Liver (tissue), 9 donors: ENCODE results near the gene WEE1. TPM values are rescaled to one million over a fixed set of nuclear protein-coding genes. Genes with fewer than 3 reads are reported as not detected.

Source experiments
- DNase-seq: peaks from one replicate; pipeline ENCODE4 v3.0.0-alpha.2; 2017; ENCODE audit warnings: low spot score
- H3K27ac ChIP-seq, 2 donors: one replicate each; pipeline ENCODE4 v1.7.0; 2013; ENCODE audit warnings: inconsistent platforms in 2 of 2, low read length in 2 of 2, control low read depth in 1 of 2, low read depth in 1 of 2, mild to moderate bottlenecking in 1 of 2
- H3K27me3 ChIP-seq, 4 donors: one replicate each; pipeline versions ENCODE4 v1.6.1 to v1.7.0; 2013; ENCODE audit warnings: low read length in 3 of 4, inconsistent platforms in 1 of 4, mild to moderate bottlenecking in 1 of 4, moderate library complexity in 1 of 4; ENCODE audit not compliant: control insufficient read depth in 4 of 4, insufficient read depth in 4 of 4
- H3K36me3 ChIP-seq, 4 donors: one replicate each; pipeline versions ENCODE4 v1.6.1 to v1.7.0; 2013; ENCODE audit warnings: low read length in 3 of 4, mild to moderate bottlenecking in 3 of 4, low read depth in 1 of 4, moderate library complexity in 1 of 4; ENCODE audit not compliant: control insufficient read depth in 4 of 4, insufficient read depth in 3 of 4
- H3K4me1 ChIP-seq, 4 donors: one replicate each; pipeline versions ENCODE4 v1.6.1 to v1.7.0; 2013; ENCODE audit warnings: low read length in 3 of 4, mild to moderate bottlenecking in 3 of 4, moderate library complexity in 1 of 4; ENCODE audit not compliant: control insufficient read depth in 4 of 4, insufficient read depth in 4 of 4
- H3K4me3 ChIP-seq, 3 donors: one replicate each; pipeline versions ENCODE4 v1.6.1 to v1.7.0; 2013; ENCODE audit warnings: low read length in 3 of 3, control low read depth in 1 of 3, low read depth in 1 of 3, mild to moderate bottlenecking in 1 of 3
- H3K9ac ChIP-seq, 2 donors: one replicate each; pipeline ENCODE4 v1.7.0; 2013; ENCODE audit warnings: low read length in 2 of 2, mild to moderate bottlenecking in 2 of 2, moderate library complexity in 2 of 2, control low read depth in 1 of 2, low read depth in 1 of 2
- H3K9me3 ChIP-seq, 4 donors: one replicate each; pipeline versions ENCODE4 v1.6.1 to v1.7.0; 2013; ENCODE audit warnings: low read length in 3 of 4; ENCODE audit not compliant: control insufficient read depth in 4 of 4
- EGR1 ChIP-seq, 2 donors: IDR thresholded peaks; 2 replicates each; pipeline ENCODE4 v1.6.1; 2016 to 2018; ENCODE audit warnings: antibody characterized with exemption in 2 of 2, low read depth in 2 of 2
- FOXA1 ChIP-seq: IDR thresholded peaks from 2 replicates; pipeline ENCODE4 v1.6.1; 2016; ENCODE audit warnings: antibody characterized with exemption
- GABPA ChIP-seq, 2 donors: IDR thresholded peaks in 1 of 2; conservative IDR thresholded peaks in 1 of 2; 2 replicates each; pipeline ENCODE4 v1.6.1; 2016; ENCODE audit warnings: antibody characterized with exemption in 2 of 2, mild to moderate bottlenecking in 1 of 2, moderate library complexity in 1 of 2
- HNF4A ChIP-seq, 2 donors: conservative IDR thresholded peaks; 2 replicates each; pipeline ENCODE4 v1.6.1; 2016; ENCODE audit warnings: antibody characterized with exemption in 2 of 2, mild to moderate bottlenecking in 2 of 2
- RAD21 ChIP-seq, 2 donors: IDR thresholded peaks; 2 replicates each; pipeline ENCODE4 v1.6.1; 2016; ENCODE audit warnings: antibody characterized with exemption in 2 of 2, mild to moderate bottlenecking in 2 of 2
- SP1 ChIP-seq: IDR thresholded peaks from 2 replicates; pipeline ENCODE4 v1.6.1; 2018; ENCODE audit warnings: antibody characterized with exemption, mild to moderate bottlenecking
- YY1 ChIP-seq: IDR thresholded peaks from 2 replicates; pipeline ENCODE4 v1.6.1; 2016; ENCODE audit warnings: antibody characterized with exemption, mild to moderate bottlenecking
- WGBS: extraction: QIAGEN DNeasy Blood & Tissue Kit; methylation state at CpG from one replicate; pipeline ENCODE4 v1.1.7; 2013; 5-methylcytosine and 5-hydroxymethylcytosine counted together
- polyA plus RNA-seq, 2 donors: library from polyadenylated mRNA; stranded (reverse) in 1 of 2; unstranded in 1 of 2; fragments of 200-250 nt in 1 of 2; fragments of >200 nt in 1 of 2; fragmentation: Nextera tagmentation in 1 of 2; extraction: Ambion mirVana in 1 of 2; gene quantifications; one replicate each; pipeline versions ENCODE4 v1.2.1 to v1.2.3, GENCODE V29; 2013 to 2015
- total RNA-seq, 2 donors: library from RNA; depleted of rRNA; stranded (reverse); fragments of >200 nt; gene quantifications; one replicate each; pipeline ENCODE4 v1.2.3, GENCODE V29; 2014
- TF ChIP-seq, protein P1 (sequence below): IDR thresholded peaks from 2 replicates; pipeline ENCODE4 v1.6.1; 2016; ENCODE audit warnings: antibody characterized with exemption
- TF ChIP-seq, protein P2 (sequence below): IDR thresholded peaks from 2 replicates; pipeline ENCODE4 v1.6.1; 2016; ENCODE audit warnings: antibody characterized with exemption, mild to moderate bottlenecking
- TF ChIP-seq, protein P3 (sequence below): fragments of 150-350 bp; IDR thresholded peaks from 2 replicates; pipeline ENCODE4 v1.5.1; 2017; ENCODE audit warnings: improper control_type of control experiment, low read depth, low read length; ENCODE audit not compliant: missing input control
- donor health status: healthy.
- donor health status: healthy.
- donor health status: healthy.
- donor health status: healthy.
- donor health status: healthy.

WEE1 gene
- total and polyA plus RNA-seq, 4 donors: 3.5 to 39.6 (median 7.1) TPM

DNA sequence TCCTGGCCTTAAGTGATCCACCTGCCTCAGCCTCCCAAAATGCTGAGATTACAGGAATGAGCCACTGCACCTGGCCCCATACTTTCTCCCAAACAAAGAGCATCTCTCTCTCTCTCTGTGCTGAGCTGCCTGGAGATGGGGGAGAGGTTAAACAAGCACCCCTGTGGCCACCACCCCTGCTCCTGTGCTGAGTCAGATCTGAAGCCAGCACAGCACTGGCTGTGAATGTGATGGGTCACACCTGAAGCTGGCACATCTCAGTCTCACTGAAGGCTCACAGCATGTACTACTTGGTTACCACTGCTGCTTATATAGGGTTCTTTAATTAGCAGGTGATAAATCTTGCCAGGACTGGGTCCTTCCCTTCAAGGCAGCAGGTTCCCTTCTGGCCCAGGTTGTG is 10.8 kb upstream of the WEE1 start:
- no peak for DNase-seq
- H3K4me3 ChIP-seq: no peak overlapping the region
- H3K27me3 ChIP-seq: no peaks in the 10 kb centered on the region
- H3K4me1 ChIP-seq: peaks cover 0 to 18% (median 2%) of the 10 kb centered on the region in 4 donors
- TF ChIP-seq, protein P1, sequence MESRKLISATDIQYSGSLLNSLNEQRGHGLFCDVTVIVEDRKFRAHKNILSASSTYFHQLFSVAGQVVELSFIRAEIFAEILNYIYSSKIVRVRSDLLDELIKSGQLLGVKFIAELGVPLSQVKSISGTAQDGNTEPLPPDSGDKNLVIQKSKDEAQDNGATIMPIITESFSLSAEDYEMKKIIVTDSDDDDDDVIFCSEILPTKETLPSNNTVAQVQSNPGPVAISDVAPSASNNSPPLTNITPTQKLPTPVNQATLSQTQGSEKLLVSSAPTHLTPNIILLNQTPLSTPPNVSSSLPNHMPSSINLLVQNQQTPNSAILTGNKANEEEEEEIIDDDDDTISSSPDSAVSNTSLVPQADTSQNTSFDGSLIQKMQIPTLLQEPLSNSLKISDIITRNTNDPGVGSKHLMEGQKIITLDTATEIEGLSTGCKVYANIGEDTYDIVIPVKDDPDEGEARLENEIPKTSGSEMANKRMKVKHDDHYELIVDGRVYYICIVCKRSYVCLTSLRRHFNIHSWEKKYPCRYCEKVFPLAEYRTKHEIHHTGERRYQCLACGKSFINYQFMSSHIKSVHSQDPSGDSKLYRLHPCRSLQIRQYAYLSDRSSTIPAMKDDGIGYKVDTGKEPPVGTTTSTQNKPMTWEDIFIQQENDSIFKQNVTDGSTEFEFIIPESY: no peak
- TF ChIP-seq, protein P2, sequence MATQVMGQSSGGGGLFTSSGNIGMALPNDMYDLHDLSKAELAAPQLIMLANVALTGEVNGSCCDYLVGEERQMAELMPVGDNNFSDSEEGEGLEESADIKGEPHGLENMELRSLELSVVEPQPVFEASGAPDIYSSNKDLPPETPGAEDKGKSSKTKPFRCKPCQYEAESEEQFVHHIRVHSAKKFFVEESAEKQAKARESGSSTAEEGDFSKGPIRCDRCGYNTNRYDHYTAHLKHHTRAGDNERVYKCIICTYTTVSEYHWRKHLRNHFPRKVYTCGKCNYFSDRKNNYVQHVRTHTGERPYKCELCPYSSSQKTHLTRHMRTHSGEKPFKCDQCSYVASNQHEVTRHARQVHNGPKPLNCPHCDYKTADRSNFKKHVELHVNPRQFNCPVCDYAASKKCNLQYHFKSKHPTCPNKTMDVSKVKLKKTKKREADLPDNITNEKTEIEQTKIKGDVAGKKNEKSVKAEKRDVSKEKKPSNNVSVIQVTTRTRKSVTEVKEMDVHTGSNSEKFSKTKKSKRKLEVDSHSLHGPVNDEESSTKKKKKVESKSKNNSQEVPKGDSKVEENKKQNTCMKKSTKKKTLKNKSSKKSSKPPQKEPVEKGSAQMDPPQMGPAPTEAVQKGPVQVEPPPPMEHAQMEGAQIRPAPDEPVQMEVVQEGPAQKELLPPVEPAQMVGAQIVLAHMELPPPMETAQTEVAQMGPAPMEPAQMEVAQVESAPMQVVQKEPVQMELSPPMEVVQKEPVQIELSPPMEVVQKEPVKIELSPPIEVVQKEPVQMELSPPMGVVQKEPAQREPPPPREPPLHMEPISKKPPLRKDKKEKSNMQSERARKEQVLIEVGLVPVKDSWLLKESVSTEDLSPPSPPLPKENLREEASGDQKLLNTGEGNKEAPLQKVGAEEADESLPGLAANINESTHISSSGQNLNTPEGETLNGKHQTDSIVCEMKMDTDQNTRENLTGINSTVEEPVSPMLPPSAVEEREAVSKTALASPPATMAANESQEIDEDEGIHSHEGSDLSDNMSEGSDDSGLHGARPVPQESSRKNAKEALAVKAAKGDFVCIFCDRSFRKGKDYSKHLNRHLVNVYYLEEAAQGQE: no peak
- no peak for TF ChIP-seq SP1
- TF ChIP-seq FOXA1: no peak
- no peak for TF ChIP-seq HNF4A (conservative IDR thresholded peaks at IDR 0.05)
- TF ChIP-seq, protein P3, sequence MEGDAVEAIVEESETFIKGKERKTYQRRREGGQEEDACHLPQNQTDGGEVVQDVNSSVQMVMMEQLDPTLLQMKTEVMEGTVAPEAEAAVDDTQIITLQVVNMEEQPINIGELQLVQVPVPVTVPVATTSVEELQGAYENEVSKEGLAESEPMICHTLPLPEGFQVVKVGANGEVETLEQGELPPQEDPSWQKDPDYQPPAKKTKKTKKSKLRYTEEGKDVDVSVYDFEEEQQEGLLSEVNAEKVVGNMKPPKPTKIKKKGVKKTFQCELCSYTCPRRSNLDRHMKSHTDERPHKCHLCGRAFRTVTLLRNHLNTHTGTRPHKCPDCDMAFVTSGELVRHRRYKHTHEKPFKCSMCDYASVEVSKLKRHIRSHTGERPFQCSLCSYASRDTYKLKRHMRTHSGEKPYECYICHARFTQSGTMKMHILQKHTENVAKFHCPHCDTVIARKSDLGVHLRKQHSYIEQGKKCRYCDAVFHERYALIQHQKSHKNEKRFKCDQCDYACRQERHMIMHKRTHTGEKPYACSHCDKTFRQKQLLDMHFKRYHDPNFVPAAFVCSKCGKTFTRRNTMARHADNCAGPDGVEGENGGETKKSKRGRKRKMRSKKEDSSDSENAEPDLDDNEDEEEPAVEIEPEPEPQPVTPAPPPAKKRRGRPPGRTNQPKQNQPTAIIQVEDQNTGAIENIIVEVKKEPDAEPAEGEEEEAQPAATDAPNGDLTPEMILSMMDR: no peak
- TF ChIP-seq YY1: no peak
- TF ChIP-seq RAD21 (IDR thresholded peaks at IDR 0.05): no peak
- TF ChIP-seq GABPA (IDR thresholded peaks at IDR 0.05 in 1 of 2, conservative IDR thresholded peaks at IDR 0.05 in 1 of 2): no peak
- no peak for TF ChIP-seq EGR1 (IDR thresholded peaks at IDR 0.05; ENCODE audit: low read depth in 2 of 2)
- no peaks in the 10 kb centered on the region for H3K36me3 ChIP-seq
- no peak overlapping the region for H3K9ac ChIP-seq
- H3K27ac ChIP-seq: no peak overlapping the region
- H3K9me3 ChIP-seq: no peaks in the 10 kb centered on the region

DNA sequence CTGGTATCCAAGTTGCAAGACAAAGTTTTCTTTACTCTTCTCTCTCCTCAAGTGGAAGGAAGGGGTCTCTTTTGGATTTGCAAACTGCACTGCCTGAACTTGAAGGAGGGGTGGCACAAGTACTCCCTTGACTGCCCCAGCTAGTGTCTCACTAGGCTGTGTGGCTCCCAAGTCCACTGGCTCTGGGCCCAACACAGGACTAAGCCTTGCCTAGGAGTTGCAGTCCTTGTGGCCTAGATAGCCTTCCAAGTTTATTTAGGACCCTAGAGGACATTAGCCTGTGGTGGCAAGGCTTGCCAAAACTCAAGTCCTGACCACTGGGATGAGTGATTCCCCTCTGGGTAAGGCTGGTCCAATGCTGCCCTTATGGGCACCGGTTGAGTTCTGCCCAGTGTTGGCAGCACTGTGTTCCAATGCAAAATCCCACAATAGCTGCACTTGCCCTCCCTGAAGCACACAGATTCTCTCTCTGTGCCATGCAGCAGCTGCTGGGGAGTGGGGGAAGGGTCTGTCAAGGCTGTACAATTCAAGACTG is 10.2 kb upstream of the WEE1 start:
- Histone ChIP-seq H3K27me3 (no peaks in the 10 kb centered on the region), H3K9me3 (no peaks in the 10 kb centered on the region), H3K9ac (no peak overlapping the region), H3K4me1 (peaks cover 0 to 23% (median 2%) of the 10 kb centered on the region in 4 donors), H3K36me3 (no peaks in the 10 kb centered on the region), H3K27ac (no peak overlapping the region), H3K4me3 (no peak overlapping the region)
- TF ChIP-seq FOXA1: no peak
- DNase-seq: no peak
- 91% methylated on average over 1 of the region's 1 CpG for WGBS
